Prostate gland (tissue), 2 donors: ENCODE measurements around the gene CRISPLD2.

Source experiments
- CTCF ChIP-seq, 4 experiments: fragments of 200-600 bp in 2 of 4; fragments of 450-650 bp in 2 of 4; sonication (generic) in 2 of 4; IDR thresholded peaks; 1 replicate in 3 of 4; 2 replicates in 1 of 4; pipeline ENCODE4 v1.5.1; 2016 to 2019; ENCODE audit warnings: antibody characterized with exemption in 4 of 4, mild to moderate bottlenecking in 2 of 4, moderate library complexity in 2 of 4
- POLR2AphosphoS5 ChIP-seq: sonication (generic); formaldehyde crosslinking; IDR thresholded peaks from one replicate; pipeline ENCODE4 v1.6.1; 2017; ENCODE audit warnings: antibody characterized with exemption

GRCh38 chr16:84881702-84882521 is 62.1 kb downstream of the CRISPLD2 start:
- TF ChIP-seq CTCF (IDR thresholded peaks at IDR 0.05) (no peak), POLR2AphosphoS5 (peak; percentile 10)
